Mammary epithelial cell (primary cell): Measurements from ENCODE around the gene TEX101.
"Not testable (repeated sequence)": the region's sequence is repeated elsewhere in the genome, so short reads cannot be mapped to it uniquely, and the experiment has no call there.

Experiments
- EZH2 ChIP-seq: IDR thresholded peaks from 2 replicates; pipeline ENCODE4 v1.6.1; 2012; ENCODE audit warnings: low read length, inconsistent platforms, borderline replicate concordance
- TF ChIP-seq, protein P1 (sequence below), 2 donors: IDR thresholded peaks in 1 of 2; conservative IDR thresholded peaks in 1 of 2; 2 replicates each; pipeline ENCODE4 v1.5.1; 2011 to 2012; ENCODE audit warnings: inconsistent platforms in 2 of 2, low read length in 2 of 2, mild to moderate bottlenecking in 2 of 2, control low read depth in 1 of 2, low read depth in 1 of 2; ENCODE audit not compliant: insufficient read depth in 1 of 2; ENCODE audit errors: extremely low read depth in 1 of 2

DNA sequence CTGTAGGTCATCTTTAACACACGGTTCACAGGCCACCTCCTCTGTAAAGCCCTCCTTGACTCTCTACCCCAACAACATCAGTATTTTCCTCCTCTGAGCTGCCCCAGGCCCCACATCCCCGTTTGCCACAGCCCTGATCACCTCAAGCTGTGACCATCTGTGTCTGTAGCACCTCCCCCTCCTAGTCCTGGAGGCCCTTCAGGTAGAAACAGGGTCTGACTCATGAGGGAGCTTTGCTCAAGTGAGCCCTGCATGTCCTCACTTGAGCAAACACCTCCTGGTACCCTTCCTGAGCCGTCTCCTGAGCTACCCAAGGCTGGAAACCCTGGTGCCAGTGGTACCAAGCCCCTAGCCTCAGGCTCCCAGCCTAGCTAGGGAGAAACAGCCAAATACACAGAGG, 37.1 kb upstream of the TEX101 start:
- TF ChIP-seq, protein P1, sequence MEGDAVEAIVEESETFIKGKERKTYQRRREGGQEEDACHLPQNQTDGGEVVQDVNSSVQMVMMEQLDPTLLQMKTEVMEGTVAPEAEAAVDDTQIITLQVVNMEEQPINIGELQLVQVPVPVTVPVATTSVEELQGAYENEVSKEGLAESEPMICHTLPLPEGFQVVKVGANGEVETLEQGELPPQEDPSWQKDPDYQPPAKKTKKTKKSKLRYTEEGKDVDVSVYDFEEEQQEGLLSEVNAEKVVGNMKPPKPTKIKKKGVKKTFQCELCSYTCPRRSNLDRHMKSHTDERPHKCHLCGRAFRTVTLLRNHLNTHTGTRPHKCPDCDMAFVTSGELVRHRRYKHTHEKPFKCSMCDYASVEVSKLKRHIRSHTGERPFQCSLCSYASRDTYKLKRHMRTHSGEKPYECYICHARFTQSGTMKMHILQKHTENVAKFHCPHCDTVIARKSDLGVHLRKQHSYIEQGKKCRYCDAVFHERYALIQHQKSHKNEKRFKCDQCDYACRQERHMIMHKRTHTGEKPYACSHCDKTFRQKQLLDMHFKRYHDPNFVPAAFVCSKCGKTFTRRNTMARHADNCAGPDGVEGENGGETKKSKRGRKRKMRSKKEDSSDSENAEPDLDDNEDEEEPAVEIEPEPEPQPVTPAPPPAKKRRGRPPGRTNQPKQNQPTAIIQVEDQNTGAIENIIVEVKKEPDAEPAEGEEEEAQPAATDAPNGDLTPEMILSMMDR (conservative IDR thresholded peaks at IDR 0.05 in 1 of 2, IDR thresholded peaks at IDR 0.05 in 1 of 2; ENCODE audit: extremely low read depth in 1 of 2, insufficient read depth in 1 of 2, low read depth in 1 of 2, low read length in 2 of 2) = not testable (repeated sequence)
- TF ChIP-seq EZH2 = not testable (repeated sequence)
